K562 treated with DMSO at 1 percent for 48 hours (cell line): Measurements from ENCODE around the gene PTPN2. TPM values are rescaled to one million over a fixed set of nuclear protein-coding genes. Genes with fewer than 3 reads are reported as not detected.

Source experiments
- total RNA-seq: library from RNA; unstranded; fragments of 300-600 nt; gene quantifications from 2 replicates; pipeline ENCODE4 v1.2.3, GENCODE V29; 2022; ENCODE audit warnings: low replicate concordance; ENCODE audit errors: extremely low read depth

Gene PTPN2
- total RNA-seq: not detected in 2 replicates

GRCh38 chr18:12883684-12884405, at the start of gene PTPN2:
TSS of gene PTPN2 (minus strand) at chr18:12884237. CDS start at chr18:12884141, 96 bp downstream.

Other genes with a start within 250 kb of the PTPN2 start
- not detected in 2 replicates for gene SPIRE1, start 226.1 kb downstream of the PTPN2 start, total RNA-seq
- not detected in 2 replicates for gene CEP76, start 181.5 kb downstream of the PTPN2 start, total RNA-seq
- gene PSMG2, start 181.2 kb downstream of the PTPN2 start, total RNA-seq: not detected in 2 replicates
- gene SEH1L, start 63.8 kb upstream of the PTPN2 start, total RNA-seq: not detected in 2 replicates
- gene CEP192, start 107.1 kb upstream of the PTPN2 start, total RNA-seq: not detected in 2 replicates